ENCODE data around the gene ZWILCH. TPM values are rescaled to one million over a fixed set of nuclear protein-coding genes. Genes with fewer than 3 reads are reported as not detected.

Gene ZWILCH
- total and polyA plus RNA-seq, 2 experiments from 2014 or later = 51.0 to 64.1 TPM

DNA sequence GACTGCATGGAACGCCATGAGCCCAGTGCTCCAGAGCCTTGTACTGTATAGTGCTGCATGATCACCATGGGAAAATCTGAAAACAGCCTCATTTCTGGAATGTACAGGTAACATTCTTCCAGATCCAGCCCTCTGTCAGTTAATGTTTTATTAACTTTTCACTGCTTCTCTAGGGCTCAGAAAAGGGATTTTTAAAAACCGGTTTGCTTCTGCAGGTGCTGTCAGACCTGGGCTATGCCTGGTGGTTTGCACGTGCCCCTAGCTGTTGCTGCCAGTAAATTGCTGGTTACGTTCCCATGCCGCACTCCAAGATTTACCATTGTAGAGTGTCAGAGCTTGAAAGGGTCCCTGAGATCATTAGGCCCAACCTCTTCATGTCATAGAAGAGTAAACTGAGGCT, 16.6 kb upstream of the ZWILCH start:
- no peak for TF ChIP-seq POLR2AphosphoS5 (IDR thresholded peaks at IDR 0.05; ENCODE audit: low read depth)
- no peak for TF ChIP-seq ZNF331 (CRISPR knock-in tag; IDR thresholded peaks at IDR 0.05; ENCODE audit: low read depth)
- no peak for TF ChIP-seq JUNB (IDR thresholded peaks at IDR 0.05; ENCODE audit: unreplicated experiment)
- no peak for TF ChIP-seq STAT1 (IDR thresholded peaks at IDR 0.05; ENCODE audit: unreplicated experiment)
- no peak for TF ChIP-seq CREB1 (CRISPR knock-in tag; IDR thresholded peaks at IDR 0.05; ENCODE audit: low read depth)
- TF ChIP-seq EZH2phosphoT487 (IDR thresholded peaks at IDR 0.05; ENCODE audit: unreplicated experiment) = no peak
- no peak for TF ChIP-seq ETS1 (IDR thresholded peaks at IDR 0.05)
- TF ChIP-seq EZH2 (IDR thresholded peaks at IDR 0.05; ENCODE audit: low read depth, unreplicated experiment) = no peak
- TF ChIP-seq, protein P1, sequence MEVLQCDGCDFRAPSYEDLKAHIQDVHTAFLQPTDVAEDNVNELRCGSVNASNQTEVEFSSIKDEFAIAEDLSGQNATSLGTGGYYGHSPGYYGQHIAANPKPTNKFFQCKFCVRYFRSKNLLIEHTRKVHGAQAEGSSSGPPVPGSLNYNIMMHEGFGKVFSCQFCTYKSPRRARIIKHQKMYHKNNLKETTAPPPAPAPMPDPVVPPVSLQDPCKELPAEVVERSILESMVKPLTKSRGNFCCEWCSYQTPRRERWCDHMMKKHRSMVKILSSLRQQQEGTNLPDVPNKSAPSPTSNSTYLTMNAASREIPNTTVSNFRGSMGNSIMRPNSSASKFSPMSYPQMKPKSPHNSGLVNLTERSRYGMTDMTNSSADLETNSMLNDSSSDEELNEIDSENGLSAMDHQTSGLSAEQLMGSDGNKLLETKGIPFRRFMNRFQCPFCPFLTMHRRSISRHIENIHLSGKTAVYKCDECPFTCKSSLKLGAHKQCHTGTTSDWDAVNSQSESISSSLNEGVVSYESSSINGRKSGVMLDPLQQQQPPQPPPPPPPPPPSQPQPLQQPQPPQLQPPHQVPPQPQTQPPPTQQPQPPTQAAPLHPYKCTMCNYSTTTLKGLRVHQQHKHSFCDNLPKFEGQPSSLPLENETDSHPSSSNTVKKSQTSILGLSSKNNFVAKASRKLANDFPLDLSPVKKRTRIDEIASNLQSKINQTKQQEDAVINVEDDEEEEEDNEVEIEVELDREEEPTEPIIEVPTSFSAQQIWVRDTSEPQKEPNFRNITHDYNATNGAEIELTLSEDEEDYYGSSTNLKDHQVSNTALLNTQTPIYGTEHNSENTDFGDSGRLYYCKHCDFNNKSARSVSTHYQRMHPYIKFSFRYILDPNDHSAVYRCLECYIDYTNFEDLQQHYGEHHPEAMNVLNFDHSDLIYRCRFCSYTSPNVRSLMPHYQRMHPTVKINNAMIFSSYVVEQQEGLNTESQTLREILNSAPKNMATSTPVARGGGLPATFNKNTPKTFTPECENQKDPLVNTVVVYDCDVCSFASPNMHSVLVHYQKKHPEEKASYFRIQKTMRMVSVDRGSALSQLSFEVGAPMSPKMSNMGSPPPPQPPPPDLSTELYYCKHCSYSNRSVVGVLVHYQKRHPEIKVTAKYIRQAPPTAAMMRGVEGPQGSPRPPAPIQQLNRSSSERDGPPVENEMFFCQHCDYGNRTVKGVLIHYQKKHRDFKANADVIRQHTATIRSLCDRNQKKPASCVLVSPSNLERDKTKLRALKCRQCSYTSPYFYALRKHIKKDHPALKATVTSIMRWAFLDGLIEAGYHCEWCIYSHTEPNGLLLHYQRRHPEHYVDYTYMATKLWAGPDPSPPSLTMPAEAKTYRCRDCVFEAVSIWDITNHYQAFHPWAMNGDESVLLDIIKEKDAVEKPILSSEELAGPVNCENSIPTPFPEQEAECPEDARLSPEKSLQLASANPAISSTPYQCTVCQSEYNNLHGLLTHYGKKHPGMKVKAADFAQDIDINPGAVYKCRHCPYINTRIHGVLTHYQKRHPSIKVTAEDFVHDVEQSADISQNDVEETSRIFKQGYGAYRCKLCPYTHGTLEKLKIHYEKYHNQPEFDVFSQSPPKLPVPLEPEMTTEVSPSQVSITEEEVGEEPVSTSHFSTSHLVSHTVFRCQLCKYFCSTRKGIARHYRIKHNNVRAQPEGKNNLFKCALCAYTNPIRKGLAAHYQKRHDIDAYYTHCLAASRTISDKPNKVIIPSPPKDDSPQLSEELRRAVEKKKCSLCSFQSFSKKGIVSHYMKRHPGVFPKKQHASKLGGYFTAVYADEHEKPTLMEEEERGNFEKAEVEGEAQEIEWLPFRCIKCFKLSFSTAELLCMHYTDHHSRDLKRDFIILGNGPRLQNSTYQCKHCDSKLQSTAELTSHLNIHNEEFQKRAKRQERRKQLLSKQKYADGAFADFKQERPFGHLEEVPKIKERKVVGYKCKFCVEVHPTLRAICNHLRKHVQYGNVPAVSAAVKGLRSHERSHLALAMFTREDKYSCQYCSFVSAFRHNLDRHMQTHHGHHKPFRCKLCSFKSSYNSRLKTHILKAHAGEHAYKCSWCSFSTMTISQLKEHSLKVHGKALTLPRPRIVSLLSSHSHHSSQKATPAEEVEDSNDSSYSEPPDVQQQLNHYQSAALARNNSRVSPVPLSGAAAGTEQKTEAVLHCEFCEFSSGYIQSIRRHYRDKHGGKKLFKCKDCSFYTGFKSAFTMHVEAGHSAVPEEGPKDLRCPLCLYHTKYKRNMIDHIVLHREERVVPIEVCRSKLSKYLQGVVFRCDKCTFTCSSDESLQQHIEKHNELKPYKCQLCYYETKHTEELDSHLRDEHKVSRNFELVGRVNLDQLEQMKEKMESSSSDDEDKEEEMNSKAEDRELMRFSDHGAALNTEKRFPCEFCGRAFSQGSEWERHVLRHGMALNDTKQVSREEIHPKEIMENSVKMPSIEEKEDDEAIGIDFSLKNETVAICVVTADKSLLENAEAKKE (CRISPR knock-in tag; IDR thresholded peaks at IDR 0.05) = no peak
- no peak for TF ChIP-seq ZNF114 (CRISPR knock-in tag; IDR thresholded peaks at IDR 0.05)
- TF ChIP-seq NANOG (IDR thresholded peaks at IDR 0.05; ENCODE audit: borderline replicate concordance) = no peak
- TF ChIP-seq REST (IDR thresholded peaks at IDR 0.05; ENCODE audit: unreplicated experiment) = no peak
- TF ChIP-seq, protein P2, sequence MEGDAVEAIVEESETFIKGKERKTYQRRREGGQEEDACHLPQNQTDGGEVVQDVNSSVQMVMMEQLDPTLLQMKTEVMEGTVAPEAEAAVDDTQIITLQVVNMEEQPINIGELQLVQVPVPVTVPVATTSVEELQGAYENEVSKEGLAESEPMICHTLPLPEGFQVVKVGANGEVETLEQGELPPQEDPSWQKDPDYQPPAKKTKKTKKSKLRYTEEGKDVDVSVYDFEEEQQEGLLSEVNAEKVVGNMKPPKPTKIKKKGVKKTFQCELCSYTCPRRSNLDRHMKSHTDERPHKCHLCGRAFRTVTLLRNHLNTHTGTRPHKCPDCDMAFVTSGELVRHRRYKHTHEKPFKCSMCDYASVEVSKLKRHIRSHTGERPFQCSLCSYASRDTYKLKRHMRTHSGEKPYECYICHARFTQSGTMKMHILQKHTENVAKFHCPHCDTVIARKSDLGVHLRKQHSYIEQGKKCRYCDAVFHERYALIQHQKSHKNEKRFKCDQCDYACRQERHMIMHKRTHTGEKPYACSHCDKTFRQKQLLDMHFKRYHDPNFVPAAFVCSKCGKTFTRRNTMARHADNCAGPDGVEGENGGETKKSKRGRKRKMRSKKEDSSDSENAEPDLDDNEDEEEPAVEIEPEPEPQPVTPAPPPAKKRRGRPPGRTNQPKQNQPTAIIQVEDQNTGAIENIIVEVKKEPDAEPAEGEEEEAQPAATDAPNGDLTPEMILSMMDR (conservative IDR thresholded peaks at IDR 0.05; ENCODE audit: low read depth in 2 of 2) = no peak
- 0 out of 2 replicates have a peak, but pooled peaks cover 10% of the 10 kb centered on the region for H3F3A ChIP-seq (replicated peaks; ENCODE audit: low read depth)
- no peak overlapping the region for H3K4me2 ChIP-seq
- H3K36me3 ChIP-seq (ENCODE audit: insufficient read depth) = peaks cover 9% of the 10 kb centered on the region
- H3K79me2 ChIP-seq (replicated peaks; ENCODE audit: insufficient read depth) = 0 out of 2 replicates have a peak, but pooled peaks cover 3% of the 10 kb centered on the region
- ATAC-seq = no peak
- H4K20me1 ChIP-seq (replicated peaks; ENCODE audit: insufficient read depth) = peaks cover 8% of the 10 kb centered on the region; the same call in 1 of the 2 replicates
- peaks cover 8% of the 10 kb centered on the region for H3K27me3 Mint-ChIP-seq (ENCODE audit: insufficient read depth, low read depth, poor library complexity)
- H2AFZ ChIP-seq = no peak overlapping the region
- no peaks in the 10 kb centered on the region for H3K27me3 ChIP-seq (ENCODE audit: insufficient read depth)
- peaks cover 63% of the 10 kb centered on the region for H3K36me3 Mint-ChIP-seq (ENCODE audit: low read depth)
- no peak overlapping the region for H3K27ac ChIP-seq (ENCODE audit: low read depth)
- DNase-seq (ENCODE audit: low spot score) = no peak
- no peaks in the 10 kb centered on the region for H3K9me2 ChIP-seq (ENCODE audit: insufficient read depth)
- no peak overlapping the region for H3K4me3 Mint-ChIP-seq
- no peak overlapping the region for H3K4me3 ChIP-seq
- no peak overlapping the region for H3K27ac Mint-ChIP-seq
- H3K4me1 Mint-ChIP-seq = no peaks in the 10 kb centered on the region
- H3K4me1 ChIP-seq (ENCODE audit: insufficient read depth) = no peaks in the 10 kb centered on the region
- no peaks in the 10 kb centered on the region for H3K9me3 Mint-ChIP-seq

Data from GM23338 (cell line).